ENCODE measurements around the gene NUMBL.

DNA sequence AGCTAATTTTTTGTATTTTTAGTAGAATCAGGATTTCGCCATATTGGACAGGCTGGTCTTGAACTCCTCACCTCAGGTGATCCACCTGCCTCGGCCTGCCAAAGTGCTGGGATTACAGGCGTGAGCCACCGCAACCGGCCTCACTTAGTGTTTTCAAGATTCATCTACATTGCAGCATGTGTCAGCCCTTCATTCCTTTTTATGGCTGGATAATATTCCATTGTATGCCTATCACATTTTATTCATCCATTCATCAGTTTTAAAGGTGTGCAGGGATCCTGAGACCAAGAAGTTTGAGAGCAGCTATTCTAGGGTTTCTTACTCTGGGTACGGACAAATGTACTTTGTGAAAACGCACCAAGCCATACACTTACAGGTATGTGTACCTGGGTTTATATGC is 17.2 kb upstream of the NUMBL start:
- TF ChIP-seq, protein P1, sequence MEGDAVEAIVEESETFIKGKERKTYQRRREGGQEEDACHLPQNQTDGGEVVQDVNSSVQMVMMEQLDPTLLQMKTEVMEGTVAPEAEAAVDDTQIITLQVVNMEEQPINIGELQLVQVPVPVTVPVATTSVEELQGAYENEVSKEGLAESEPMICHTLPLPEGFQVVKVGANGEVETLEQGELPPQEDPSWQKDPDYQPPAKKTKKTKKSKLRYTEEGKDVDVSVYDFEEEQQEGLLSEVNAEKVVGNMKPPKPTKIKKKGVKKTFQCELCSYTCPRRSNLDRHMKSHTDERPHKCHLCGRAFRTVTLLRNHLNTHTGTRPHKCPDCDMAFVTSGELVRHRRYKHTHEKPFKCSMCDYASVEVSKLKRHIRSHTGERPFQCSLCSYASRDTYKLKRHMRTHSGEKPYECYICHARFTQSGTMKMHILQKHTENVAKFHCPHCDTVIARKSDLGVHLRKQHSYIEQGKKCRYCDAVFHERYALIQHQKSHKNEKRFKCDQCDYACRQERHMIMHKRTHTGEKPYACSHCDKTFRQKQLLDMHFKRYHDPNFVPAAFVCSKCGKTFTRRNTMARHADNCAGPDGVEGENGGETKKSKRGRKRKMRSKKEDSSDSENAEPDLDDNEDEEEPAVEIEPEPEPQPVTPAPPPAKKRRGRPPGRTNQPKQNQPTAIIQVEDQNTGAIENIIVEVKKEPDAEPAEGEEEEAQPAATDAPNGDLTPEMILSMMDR (conservative IDR thresholded peaks at IDR 0.05; ENCODE audit: low read depth, low read length) = no peak
- no peak for TF ChIP-seq EZH2 (IDR thresholded peaks at IDR 0.05; ENCODE audit: low read length, unreplicated experiment)
- no peak for TF ChIP-seq EZH2phosphoT487 (IDR thresholded peaks at IDR 0.05; ENCODE audit: borderline replicate concordance, low read length)

Data from PC-3 (cell line).